HepG2 (cell line): ENCODE results near the gene SERTAD3. TPM values are rescaled to one million over a fixed set of nuclear protein-coding genes. Genes with fewer than 3 reads are reported as not detected.

Experiments used
- CHD2 ChIP-seq: IDR thresholded peaks from 2 replicates; pipeline ENCODE4 v1.6.1; 2011; ENCODE audit warnings: low read depth, low read length, improper control_type of control experiment
- DPF2 ChIP-seq: sonication (generic); formaldehyde crosslinking; IDR thresholded peaks from 2 replicates; pipeline ENCODE4 v1.4.0; 2020; ENCODE audit warnings: mild to moderate bottlenecking, low read depth, missing genetic modification reagents, borderline replicate concordance
- E2F5 ChIP-seq: sonication (generic); formaldehyde crosslinking; conservative IDR thresholded peaks from 2 replicates; pipeline ENCODE4 v1.4.0; 2020; ENCODE audit warnings: missing genetic modification reagents
- GLMP ChIP-seq: sonication (generic); formaldehyde crosslinking; IDR thresholded peaks from 2 replicates; pipeline ENCODE4 v1.9.0; 2021; ENCODE audit warnings: missing genetic modification reagents, mild to moderate bottlenecking, borderline replicate concordance
- HNF1B ChIP-seq: sonication (generic); formaldehyde crosslinking; IDR thresholded peaks from 2 replicates; pipeline ENCODE4 v1.5.1; 2020; ENCODE audit warnings: mild to moderate bottlenecking, moderate library complexity, missing genetic modification reagents
- JUND ChIP-seq: sonication (generic); formaldehyde crosslinking; IDR thresholded peaks from 2 replicates; pipeline ENCODE4 v1.8.0; 2022; ENCODE audit warnings: mild to moderate bottlenecking, missing genetic modification reagents
- NAIF1 ChIP-seq: sonication (generic); formaldehyde crosslinking; IDR thresholded peaks from 2 replicates; pipeline ENCODE4 v1.5.0; 2020; ENCODE audit warnings: mild to moderate bottlenecking, missing genetic modification reagents, borderline replicate concordance
- NPAS2 ChIP-seq: sonication (generic); formaldehyde crosslinking; IDR thresholded peaks from 2 replicates; pipeline ENCODE4 v1.8.0; 2022; ENCODE audit warnings: mild to moderate bottlenecking, missing genetic modification reagents, borderline replicate concordance
- PCBP2 ChIP-seq: fragments of 200-400 bp; formaldehyde crosslinking; optimal IDR thresholded peaks from 2 replicates; pipeline ENCODE3; 2018; ENCODE audit warnings: low read length, low read depth; ENCODE audit not compliant: poor library complexity, severe bottlenecking
- PRDM10 ChIP-seq: sonication (generic); formaldehyde crosslinking; IDR thresholded peaks from 2 replicates; pipeline ENCODE4 v1.4.0; 2020; ENCODE audit warnings: low read depth, missing genetic modification reagents
- RXRA ChIP-seq: sonication (generic); formaldehyde crosslinking; IDR thresholded peaks from 2 replicates; pipeline ENCODE4 v1.5.1; 2020; ENCODE audit warnings: missing genetic modification reagents
- ZNF362 ChIP-seq: sonication (generic); formaldehyde crosslinking; IDR thresholded peaks from 2 replicates; pipeline ENCODE4 v1.4.0; 2020; ENCODE audit warnings: missing genetic modification reagents, mild to moderate bottlenecking, borderline replicate concordance
- ZNF383 ChIP-seq: sonication (generic); formaldehyde crosslinking; IDR thresholded peaks from 2 replicates; pipeline ENCODE4 v1.4.0; 2020; ENCODE audit warnings: missing genetic modification reagents, mild to moderate bottlenecking, borderline replicate concordance
- ZNF670 ChIP-seq: sonication (generic); formaldehyde crosslinking; IDR thresholded peaks from 2 replicates; pipeline ENCODE4 v1.8.0; 2022; ENCODE audit warnings: mild to moderate bottlenecking, missing genetic modification reagents, borderline replicate concordance
- ZNF746 ChIP-seq: sonication (generic); formaldehyde crosslinking; IDR thresholded peaks from 2 replicates; pipeline ENCODE4 v1.8.0; 2022; ENCODE audit warnings: mild to moderate bottlenecking, missing genetic modification reagents
- ZUFSP ChIP-seq: sonication (generic); formaldehyde crosslinking; IDR thresholded peaks from 2 replicates; pipeline ENCODE4 v1.9.0; 2021; ENCODE audit warnings: missing genetic modification reagents, mild to moderate bottlenecking, borderline replicate concordance
- polyA plus RNA-seq, 8 experiments: library from polyadenylated mRNA; depleted of rRNA in 3 of 8; stranded (reverse) in 7 of 8; unstranded in 1 of 8; fragments of >200 nt; fragmentation: Illumina TruSeq in 4 of 8; extraction: Trizol in 4 of 8; gene quantifications; 2 replicates each; pipeline versions ENCODE4 v1.2.1 to v1.2.3, GENCODE V29; 2011 to 2016; ENCODE audit warnings: low read depth in 4 of 8, missing spikeins in 1 of 8, mixed read lengths in 1 of 8; ENCODE audit not compliant: insufficient read depth in 1 of 8
- total RNA-seq, 5 experiments: library from RNA; depleted of rRNA; stranded (reverse); fragments of >200 nt; fragmentation: Illumina TruSeq; extraction: Trizol; gene quantifications; 2 replicates each; pipeline ENCODE4 v1.2.3, GENCODE V29; 2016; ENCODE audit warnings: low read depth in 1 of 5

The SERTAD3 gene
- total and polyA plus RNA-seq, 2 of the 13 experiments (the other 11 are each of a cell fraction or from before 2014, with no cell fraction given), result 9.6 to 16.9 TPM

GRCh38 chr19:40465557-40466218 lies 21.6 kb upstream of the SERTAD3 start, which contains the start of gene BLVRB (continued):
- peak; percentile 54; the same call in 1 of the 2 replicates for TF ChIP-seq ZNF670 (CRISPR knock-in tag)
- 0 out of 2 replicates have a peak, but pooled peaks have one; percentile 26 for TF ChIP-seq NAIF1
- TF ChIP-seq ZNF362 (CRISPR knock-in tag), result 0 out of 2 replicates have a peak, but pooled peaks have one; percentile 32
- peak; percentile 76 for TF ChIP-seq RXRA (CRISPR knock-in tag)
- no peak for TF ChIP-seq JUND (CRISPR knock-in tag)
- TF ChIP-seq CHD2, result peak; percentile 91
- no peak for TF ChIP-seq PRDM10 (CRISPR knock-in tag)
- no peak for TF ChIP-seq PCBP2
- TF ChIP-seq DPF2 (CRISPR knock-in tag), result peak; percentile 46; the same call in 1 of the 2 replicates
- TF ChIP-seq GLMP, result no peak
- TF ChIP-seq ZUFSP (CRISPR knock-in tag), result no peak
- TF ChIP-seq ZNF383 (CRISPR knock-in tag), result no peak
- TF ChIP-seq HNF1B (CRISPR knock-in tag), result peak; percentile 80
- TF ChIP-seq ZNF746 (CRISPR knock-in tag), result no peak
- TF ChIP-seq E2F5 (CRISPR knock-in tag), result peak; percentile 56; the same call in 1 of the 2 replicates
- no peak for TF ChIP-seq NPAS2 (CRISPR knock-in tag)
